GM19438 (cell line): Measurements from ENCODE around the gene RBM42.
"Not testable (repeated sequence)": the region's sequence is repeated elsewhere in the genome, so short reads cannot be mapped to it uniquely, and the experiment has no call there.

Experiments
- ATAC-seq: cut with Tn5 transposase; IDR thresholded peaks from one replicate; pipeline ENCODE4 v1.9.1; 2021; ENCODE audit warnings: low read depth; ENCODE audit not compliant: unreplicated experiment

RBM42 gene

GRCh38 chr19:35645680-35646511, 17.1 kb downstream of the RBM42 start:
- ATAC-seq = no peak

- peak; percentile 48 for ATAC-seq
These were observed 19.5 kb downstream of the RBM42 start, which contains the start of gene COX6B1 for GRCh38 chr19:35648017-35648961. TSS of gene COX6B1 (plus strand) at chr19:35648323. CDS start at chr19:35651244, 2,921 bp downstream.

GRCh38 chr19:35650581-35650980, 21.7 kb downstream of the RBM42 start:
- ATAC-seq = no peak

DNA sequence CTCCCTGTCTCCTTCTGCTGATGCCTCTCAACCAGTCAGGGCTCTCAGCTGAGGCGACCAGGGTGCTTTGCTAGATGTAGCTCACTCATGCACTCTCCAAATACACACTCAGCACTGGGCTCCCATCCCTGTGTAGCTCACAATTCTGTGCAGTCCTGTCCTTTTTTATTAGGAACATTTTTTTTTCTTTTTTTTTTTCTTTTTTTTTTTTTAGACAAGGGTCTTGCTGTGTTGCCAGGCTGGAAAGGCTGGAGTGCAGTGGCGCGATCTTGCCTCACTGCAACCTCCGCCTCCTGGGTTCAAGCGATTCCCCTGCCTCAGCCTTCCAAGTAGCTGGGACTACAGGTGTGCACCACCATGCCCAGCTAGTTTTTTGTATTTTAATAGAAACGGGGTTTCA, 26.0 kb downstream of the RBM42 start:
- not testable (repeated sequence) for ATAC-seq

- no peak for ATAC-seq
These were observed 26.8 kb downstream of the RBM42 start for GRCh38 chr19:35655600-35655999.

DNA sequence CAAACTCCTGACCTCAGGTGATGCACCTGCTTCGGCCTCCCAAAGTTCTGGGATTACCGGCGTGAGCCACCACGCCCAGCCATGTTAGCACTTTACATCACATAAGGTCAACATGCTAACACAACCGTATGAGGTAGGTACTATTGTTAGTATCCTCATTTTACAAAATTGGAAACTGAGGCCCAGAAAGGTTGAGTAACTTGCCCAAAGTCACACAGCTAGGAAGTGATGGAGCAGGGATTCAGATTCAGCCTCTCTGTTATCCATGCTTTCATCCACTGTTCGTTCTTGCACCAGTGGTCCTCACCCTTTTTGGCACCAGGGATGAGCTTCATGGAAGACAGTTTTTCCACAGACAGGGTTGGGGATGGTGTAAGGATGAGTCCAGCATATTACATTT, 27.9 kb downstream of the RBM42 start:
- ATAC-seq = no peak

GRCh38 chr19:35657904-35658700, 29.3 kb downstream of the RBM42 start:
- ATAC-seq = no peak

- ATAC-seq = no peak
These were observed 33.1 kb downstream of the RBM42 start for GRCh38 chr19:35661995-35662340.

DNA sequence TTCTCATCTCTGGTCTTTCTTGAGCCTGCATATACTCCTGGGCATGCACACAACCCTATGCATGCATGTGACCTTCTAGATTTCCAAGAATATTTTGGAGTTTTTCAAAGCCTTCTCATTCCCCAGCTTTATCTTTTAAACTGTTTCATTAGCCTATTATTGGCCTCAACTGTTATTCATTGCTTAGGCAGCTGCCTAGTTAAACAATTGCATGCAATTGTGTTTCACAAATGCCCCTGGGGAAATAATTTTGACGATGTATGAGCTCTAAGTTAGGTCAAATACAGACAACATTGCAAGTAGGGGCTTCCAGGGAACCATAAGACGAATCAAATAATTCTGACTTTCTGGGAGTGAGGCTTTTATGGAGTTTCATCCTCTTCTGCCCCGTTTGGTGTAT, 35.1 kb downstream of the RBM42 start:
- ATAC-seq = no peak

- ATAC-seq = no peak
These were observed 36.3 kb downstream of the RBM42 start for GRCh38 chr19:35665157-35665556.

- no peak for ATAC-seq
These were observed 36.8 kb downstream of the RBM42 start for GRCh38 chr19:35665604-35666003.

GRCh38 chr19:35666251-35666913, 37.5 kb downstream of the RBM42 start, which contains the start of gene UPK1A:
TSS of gene UPK1A (plus strand) at chr19:35666517. CDS start at chr19:35666813, 296 bp downstream.
- ATAC-seq = no peak

GRCh38 chr19:35669566-35669965, 40.7 kb downstream of the RBM42 start:
- no peak for ATAC-seq

DNA sequence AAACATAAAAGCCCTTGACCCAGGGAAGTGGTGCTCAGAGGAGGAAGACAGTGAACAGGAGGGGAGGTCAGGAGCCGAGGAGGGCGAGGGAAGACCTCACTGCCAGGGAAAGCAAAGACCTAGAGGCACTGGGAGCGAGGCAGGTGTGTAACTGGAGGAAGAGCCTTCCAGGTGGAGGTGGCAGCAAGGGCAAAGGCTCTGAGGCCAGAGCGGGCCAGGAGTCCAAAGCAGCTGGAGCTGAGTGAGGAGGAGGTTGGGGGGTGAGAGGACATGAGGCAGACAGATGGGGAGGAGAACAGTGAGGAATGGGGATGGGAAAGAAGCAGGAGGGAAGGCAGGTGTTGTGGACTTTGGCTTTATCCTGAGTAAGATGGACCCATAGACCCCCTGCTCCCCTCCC, 41.1 kb downstream of the RBM42 start:
- ATAC-seq = no peak

GRCh38 chr19:35670686-35671085, 41.9 kb downstream of the RBM42 start:
- no peak for ATAC-seq

DNA sequence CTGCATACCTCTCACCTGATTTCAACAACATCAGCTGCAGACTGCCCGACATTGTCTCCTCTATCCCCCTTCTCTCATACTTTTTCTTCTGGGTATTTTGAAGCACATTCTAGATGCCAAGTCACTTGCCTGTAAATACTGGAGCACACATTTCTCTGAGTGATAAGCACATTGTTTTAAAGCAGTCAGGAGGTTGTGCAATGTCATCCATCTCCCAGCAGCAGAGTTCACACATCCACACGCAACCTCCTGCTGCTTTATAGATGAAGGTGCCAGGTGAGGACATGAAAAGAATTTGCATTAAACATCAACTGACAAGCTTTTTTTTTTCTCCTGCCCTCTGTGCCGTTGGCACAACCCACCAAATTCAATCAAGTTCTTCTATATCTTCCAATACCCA, 43.0 kb downstream of the RBM42 start:
- no peak for ATAC-seq

DNA sequence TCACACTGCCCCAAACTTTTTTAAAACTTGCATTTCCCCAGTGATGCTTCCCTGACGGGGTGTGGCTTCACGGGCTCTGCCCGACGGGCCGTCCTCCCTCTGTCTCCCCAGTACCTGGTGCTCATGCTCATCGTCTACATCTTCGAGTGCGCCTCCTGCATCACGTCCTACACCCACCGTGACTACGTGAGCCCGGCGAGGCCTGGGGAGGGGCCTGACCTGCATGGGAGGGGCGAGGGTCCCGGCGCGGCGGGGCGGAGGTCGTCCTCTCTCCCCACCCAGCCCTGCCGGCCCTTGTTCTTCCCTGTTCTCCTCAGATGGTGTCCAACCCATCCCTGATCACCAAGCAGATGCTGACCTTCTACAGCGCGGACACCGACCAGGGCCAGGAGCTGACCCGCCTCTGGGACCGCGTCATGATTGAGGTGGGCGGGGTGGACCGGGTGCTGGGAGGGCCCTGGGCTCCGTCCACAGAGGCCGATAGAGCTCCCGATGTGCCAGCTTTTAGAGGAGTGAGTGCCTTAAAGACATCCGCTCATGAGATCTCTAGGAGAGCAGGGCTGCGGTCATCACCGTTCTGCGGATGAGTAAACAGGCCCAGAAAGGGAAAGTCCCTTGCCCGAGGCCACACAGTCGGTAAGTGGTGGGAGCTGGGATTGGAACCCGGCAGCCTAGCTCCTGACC, 44.4 kb downstream of the RBM42 start:
- no peak for ATAC-seq

GRCh38 chr19:35675589-35676140, 46.8 kb downstream of the RBM42 start:
- ATAC-seq = no peak
